SH-SY5Y (cell line): ENCODE results near the gene SNRNP200.

Source experiments
- GATA2 ChIP-seq: IDR thresholded peaks from 2 replicates; pipeline ENCODE4 v1.6.1; 2011; ENCODE audit warnings: mild to moderate bottlenecking, low read depth, low read length
- GATA3 ChIP-seq: IDR thresholded peaks from 2 replicates; pipeline ENCODE4 v1.6.1; 2011; ENCODE audit warnings: low read depth, mild to moderate bottlenecking, low read length, moderate library complexity

- TF ChIP-seq GATA3, result no peak
- TF ChIP-seq GATA2, result no peak
Measured at GRCh38 chr2:96318723-96319122, 13.4 kb upstream of the SNRNP200 start.
